RCC 7860 (cell line): ENCODE data around the gene RBM15B.
"Not testable (repeated sequence)": the region's sequence is repeated elsewhere in the genome, so short reads cannot be mapped to it uniquely, and the experiment has no call there.

Experiments
- DNase-seq: peaks from one replicate; pipeline ENCODE4 v3.0.0-alpha.2; 2015; ENCODE audit warnings: low spot score
- FAIRE-seq: peaks from 2 replicates; lab custom pipeline; 2012; peaks lifted over from hg19 to GRCh38; lab: Jason Lieb, UNC

The RBM15B gene

DNA sequence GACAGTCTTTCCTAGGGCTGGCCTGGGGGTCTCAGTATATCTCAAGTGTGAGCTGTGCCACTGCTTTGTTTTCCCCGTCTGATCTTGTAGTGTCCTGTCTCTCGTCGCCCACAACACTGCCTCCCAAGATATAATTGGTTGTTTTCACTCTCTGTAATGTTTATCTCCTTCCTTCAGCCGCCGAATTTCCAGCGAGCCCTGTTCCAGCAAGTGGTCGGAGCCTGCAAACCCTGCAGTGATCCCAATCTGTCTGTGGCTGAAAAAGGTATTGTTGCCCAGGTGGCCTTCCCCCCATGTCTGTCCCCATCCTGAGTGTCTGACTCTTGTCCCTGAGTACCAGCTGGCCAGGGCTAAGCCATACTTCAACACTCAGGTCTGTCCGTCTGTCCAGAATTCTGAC is 15.5 kb upstream of the RBM15B start:
- FAIRE-seq (no peak), DNase-seq (no peak)

DNA sequence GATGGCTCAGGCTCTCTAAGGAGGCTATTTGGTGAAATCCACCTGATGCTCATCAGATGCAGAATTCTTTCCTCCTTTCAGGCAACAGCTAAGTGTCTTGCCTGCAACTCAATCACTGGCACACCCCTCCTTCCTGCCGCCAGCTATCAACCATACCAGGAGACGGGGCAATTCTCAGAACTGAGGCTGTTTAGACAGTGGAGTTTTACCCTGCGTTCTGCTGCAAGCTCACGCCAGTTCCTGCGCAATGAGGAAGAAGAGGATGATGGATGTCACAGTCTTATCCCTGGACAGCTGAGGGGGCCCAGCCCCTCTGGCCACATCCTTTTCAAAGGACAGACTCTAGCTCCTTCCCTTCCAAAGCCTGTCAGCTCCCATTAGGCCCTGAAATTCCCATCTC is 13.0 kb upstream of the RBM15B start:
- FAIRE-seq (no peak), DNase-seq (no peak)

DNA sequence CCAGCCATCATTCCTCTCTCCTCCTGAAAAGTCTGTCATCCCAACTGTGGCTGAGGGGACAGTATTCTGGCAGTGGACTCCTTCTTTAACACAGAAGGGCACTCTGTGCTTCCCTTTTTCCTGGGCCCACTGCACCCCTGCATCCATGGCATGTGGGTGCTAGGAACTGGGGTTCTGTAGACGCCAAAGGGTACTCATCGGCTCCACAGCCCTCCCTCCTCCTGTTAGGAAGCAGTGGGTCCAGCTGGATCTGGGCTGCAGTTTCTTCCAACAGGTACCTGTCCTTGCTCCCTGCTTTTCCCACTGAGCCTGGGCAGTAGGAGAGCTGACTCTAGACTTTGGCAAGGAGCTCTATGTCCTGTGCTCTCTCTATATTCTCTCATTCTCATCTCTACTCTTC is 12.4 kb upstream of the RBM15B start:
- DNase-seq (no peak), FAIRE-seq (no peak)

DNA sequence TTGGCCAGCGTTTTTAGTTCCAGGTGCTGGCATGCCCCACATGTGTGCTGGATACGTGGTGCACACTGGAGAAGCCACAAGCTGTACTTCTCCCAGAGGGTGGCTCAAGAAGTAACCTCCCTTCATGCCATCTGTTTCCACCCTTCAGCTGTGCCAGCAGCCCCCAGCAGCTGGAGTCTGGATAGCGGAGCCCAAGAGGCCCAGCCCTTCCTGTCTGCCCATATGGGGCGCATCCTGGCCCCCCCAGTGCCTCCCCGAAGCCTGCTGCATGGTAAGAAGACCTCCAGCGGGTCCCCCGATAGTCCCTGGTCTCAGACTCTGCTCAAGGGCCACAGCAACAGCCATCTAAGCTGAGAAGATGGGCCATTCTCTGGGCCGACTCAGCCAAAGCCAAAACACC is 11.8 kb upstream of the RBM15B start:
- no peak for DNase-seq
- no peak for FAIRE-seq

DNA sequence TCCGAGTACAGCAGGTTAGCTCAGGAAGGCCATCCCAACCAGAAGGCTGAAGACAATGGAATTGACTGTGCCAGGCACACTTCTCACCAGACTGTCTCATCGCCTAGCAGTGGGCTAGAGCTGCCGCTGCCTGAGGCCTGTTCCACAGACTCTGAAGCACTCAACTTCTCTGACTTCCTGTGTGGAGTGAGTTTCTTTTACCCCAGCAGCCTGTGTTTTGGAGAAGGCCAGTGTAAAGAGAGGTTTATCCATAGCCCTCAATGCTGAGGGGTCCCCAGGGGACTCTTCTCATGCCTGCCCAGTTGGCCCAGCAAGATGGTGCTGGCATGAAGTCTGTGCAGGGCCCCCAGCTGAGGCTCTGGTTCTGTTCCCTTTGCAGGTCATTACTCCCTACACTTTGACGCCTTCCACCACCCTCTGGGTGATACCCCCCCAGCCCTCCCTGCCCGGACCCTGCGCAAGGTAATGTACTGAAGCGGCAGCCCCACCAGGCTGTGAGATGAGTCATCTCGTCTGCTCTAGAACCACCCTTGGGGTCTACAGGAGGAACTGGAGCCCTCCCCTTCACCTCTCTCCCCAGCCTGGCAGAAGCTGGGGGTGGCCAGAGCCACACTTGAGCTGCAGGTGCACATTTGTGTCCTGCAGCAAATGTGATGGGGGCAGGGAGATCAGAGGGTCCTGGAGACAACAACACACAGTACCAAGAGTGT is 11.2 kb upstream of the RBM15B start:
- FAIRE-seq: no peak

DNA sequence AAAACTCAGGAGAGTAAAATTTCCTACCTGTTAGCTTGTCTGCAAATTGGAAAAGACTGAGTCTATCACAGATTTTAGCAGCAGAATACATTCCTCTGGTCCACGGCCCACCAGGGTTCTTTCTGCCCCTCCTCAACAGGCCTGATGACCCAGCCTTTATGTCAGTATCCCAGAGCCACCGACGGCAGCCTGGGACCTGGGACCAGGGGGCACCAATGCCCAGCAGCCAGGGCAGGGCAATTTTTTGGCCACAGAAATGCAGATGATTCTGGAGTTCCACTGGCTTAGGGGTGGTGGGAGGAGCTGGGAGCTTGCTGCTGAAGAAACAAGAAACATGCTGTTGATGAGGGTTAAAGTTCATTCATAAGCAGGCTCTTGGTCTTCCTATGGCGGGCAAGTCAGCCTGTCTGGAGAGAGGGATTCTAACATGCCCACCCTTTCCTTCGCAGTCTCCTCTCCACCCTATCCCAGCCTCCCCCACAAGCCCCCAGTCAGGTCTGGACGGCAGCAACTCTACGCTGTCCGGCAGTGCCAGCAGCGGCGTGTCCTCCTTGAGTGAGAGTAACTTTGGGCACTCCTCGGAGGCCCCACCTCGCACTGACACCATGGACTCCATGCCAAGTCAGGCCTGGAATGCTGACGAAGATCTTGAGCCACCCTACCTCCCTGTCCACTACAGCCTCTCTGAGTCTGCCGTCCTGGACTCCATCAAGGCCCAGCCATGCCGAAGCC is 10.3 kb upstream of the RBM15B start:
- DNase-seq (no peak), FAIRE-seq (no peak)

More for the DNA sequence above, 11.2 kb upstream of the RBM15B start:
- DNase-seq: no peak

DNA sequence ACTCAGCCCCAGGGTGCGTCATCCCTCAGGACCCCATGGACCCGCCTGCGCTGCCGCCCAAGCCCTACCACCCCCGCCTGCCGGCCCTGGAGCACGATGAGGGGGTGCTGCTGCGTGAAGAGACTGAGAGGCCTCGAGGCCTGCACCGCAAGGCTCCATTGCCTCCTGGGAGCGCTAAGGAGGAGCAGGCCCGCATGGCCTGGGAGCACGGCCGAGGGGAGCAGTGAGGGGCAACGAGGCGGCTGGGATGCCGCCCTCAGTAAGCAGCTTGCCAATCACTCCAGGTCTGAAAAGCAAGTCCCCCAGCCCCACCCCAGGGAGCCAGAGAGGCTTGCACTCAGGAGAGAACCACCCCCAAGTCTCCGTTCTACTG is 9.8 kb upstream of the RBM15B start:
- DNase-seq (no peak), FAIRE-seq (no peak)

DNA sequence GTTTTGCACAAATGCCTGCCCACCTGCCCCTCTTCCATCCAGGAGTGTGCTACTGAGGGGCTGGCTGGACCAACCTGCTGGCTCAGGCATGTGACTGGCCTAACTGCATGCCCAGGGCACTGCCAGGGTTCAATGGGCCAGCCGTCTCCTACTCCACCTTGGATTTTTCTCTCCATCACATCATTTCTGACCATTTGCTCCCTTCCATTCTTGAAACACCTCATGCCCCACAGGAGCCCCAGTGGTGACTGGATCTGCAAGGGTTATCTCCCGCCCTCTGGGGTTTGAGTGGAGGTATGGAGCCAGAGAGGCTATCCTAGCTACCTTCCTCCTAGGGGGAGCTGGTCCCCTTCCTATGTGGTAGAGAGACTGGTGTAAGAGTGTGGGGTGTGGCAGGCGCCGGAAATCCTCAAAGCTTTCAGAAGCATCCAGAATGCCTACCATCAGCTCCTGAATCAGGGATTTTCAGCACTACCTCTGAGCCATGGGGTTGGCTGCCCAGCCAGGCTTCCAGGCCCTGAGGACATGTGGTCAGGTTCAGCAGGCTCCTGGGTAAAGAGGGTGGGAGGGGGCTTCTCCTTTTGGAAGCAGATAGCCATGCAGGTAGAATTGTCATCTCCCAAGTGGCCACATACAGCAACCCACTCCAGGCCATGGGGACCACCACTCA is 8.9 kb upstream of the RBM15B start:
- no peak for FAIRE-seq

DNA sequence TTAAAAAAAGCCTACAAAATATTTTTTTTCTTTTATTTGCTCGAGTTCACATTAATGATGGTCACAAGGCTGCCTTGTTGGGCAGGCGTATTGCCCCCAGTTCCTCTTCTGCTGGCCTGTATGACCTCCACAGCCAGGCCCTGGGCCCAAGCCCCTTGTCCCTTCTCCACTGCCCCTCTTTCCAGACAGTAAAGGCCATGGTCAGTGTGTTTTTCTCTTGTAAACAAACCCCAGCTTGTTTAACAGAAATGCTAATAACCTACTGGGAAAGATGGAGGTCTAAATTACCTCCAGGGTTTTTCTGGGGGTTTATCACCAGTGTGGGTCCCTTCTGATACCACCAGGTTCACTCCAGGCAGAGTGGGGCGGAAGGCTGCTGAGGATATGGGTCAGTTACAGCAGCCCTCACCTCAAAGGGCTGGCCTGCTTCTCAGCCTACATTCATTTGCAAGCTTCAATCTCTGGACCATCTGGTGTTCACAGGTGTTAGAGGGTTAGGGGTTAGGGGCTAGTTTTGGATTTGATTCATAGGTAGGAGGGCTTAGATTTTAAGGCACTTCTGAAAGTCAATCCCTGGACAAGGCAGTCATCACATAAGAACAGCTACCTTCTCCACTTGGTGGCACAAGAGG is 8.0 kb upstream of the RBM15B start:
- FAIRE-seq (no peak), DNase-seq (no peak)

More for the DNA sequence above, 8.9 kb upstream of the RBM15B start:
- no peak for DNase-seq

DNA sequence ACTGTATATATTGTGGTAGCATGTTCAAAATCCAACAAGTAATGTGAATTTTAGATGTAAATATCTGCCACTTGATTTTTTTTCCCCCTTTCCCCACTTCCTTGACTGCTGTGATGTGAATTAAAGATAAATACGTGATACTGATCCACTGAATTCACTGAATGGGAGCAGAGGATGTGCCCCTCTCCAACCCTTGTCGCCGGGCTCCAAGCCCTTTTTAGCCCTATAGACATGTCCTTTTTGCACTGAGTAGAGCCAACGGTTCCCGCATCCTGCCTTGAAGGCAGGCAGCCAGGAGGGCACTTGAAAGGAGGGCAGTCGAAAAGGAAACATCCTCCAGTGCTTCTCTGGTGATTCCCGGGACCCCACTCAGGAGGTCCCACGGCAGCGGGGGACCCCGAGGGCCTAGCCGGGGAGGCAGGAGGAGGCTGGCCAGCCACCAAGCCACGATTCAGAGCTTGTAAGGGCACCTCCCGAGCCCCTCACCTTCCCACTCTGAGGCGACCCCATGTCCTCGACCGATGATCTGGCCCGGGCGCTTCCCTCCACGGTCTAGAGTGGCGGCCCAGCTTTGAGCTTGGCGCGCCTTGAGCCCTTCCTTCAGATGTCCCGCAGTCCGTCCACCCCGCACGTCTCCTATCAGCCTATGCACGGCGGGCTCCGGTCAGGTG is 6.9 kb upstream of the RBM15B start:
- DNase-seq (no peak), FAIRE-seq (no peak)

DNA sequence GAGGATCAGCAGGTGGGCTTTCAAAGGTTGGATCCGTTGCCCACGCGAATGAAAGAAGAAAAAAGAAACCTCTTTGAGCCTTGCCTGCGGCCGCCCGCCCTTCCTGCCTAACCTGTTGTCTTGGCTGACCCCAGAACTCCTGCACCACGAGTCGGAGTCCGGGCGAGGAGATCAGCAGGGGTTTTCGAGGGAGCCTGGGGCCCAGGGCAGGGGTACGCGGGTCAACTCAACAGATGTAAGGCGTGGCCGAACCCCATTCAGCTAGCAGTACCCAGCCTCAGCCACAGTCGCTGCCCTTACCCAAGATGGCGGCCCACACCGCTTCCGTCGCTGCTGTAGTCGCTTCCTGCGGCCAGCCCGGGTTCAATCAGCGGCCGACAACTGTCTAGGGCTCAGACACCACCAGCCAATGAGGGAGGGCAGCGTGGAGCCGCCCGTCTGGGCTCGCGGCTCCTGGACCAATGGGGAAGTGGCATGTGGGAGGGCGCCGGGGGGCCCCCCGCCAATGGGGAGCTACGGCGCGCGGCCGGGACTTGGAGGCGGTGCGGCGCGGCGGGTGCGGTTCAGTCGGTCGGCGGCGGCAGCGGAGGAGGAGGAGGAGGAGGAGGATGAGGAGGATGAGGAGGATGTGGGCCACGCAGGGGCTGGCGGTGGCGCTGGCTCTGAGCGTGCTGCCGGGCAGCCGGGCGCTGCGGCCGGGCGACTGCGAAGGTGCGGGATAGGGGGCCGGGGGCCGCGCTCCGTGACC is 6.2 kb upstream of the RBM15B start, which contains the start of gene MANF:
Gene MANF, plus strand, starts transcription at position 566 of the 748 bp plus-strand sequence. Its CDS starts 52 bp downstream, at position 618.
- peak; percentile 63 for FAIRE-seq
- peak; percentile 92 for DNase-seq

DNA sequence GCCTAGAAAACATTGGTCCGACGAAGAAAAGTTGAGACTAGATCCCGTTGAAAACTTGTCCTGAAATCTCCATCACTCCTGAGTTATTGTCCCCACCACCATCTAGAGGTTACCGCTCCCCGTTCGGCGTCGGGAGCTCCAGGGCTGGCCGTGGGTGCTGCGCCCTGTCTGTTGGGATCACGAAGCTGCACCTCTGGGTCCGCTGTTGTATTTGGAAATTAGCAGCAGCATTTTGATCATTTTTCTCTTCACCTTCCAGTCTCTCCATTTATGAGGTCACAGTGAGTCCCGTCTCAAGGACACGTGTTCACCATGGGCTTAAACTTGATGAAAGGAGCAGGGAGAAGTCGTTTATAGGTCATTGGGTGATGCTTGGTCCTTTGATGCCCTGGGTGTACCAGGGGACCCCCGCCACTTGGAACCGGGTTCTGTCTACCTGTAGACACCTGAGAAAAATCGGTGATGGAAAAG is 5.4 kb upstream of the RBM15B start:
- no peak for DNase-seq
- FAIRE-seq: no peak

DNA sequence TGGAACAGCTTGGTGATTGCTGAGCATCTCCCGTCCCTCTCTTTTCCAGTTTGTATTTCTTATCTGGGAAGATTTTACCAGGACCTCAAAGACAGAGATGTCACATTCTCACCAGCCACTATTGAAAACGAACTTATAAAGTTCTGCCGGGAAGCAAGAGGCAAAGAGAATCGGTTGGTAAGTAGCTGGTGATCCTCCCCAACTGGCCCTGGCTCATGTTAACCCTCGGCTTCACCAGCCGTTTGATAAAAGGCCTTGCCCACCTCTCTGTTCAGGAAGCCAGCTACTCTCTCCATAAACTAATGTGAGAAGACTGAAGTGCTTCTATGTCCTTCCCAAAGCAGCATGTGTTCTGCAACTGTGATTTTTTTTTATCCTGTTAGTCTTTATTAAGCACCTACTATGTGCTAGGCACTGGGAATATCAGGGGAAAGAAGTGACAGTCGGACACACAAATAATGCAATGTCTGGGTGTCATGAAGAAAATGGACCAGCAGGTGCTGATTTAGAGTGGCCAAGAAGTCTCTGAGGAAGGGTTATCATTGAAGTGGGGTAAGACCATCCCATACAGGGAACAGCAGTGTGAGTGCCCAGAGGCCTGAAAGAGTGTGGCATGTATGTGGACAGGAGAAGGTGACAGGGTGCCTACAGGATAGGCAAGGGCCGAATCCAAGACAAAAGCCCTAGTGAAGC is 4.8 kb upstream of the RBM15B start:
- no peak for FAIRE-seq
- DNase-seq: no peak

DNA sequence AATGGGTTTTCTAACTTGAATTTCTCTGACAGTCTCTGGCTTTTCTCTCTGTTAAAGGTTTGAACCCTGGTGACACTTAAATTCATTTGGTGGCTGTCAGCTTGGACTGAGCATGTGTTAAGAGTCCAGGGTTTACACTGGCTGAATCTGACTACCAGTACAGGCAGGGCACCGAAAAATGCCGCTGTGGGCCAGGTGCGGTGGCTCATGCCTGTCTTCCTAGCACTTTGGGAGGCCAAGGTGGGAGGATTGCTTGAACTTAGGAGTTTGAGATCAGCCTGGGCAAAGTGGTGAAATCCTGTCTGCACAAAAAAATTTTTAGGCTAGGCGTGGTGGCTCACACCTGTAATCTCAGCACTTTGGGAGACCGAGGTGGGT is 4.2 kb upstream of the RBM15B start:
- no peak for FAIRE-seq
- no peak for DNase-seq

DNA sequence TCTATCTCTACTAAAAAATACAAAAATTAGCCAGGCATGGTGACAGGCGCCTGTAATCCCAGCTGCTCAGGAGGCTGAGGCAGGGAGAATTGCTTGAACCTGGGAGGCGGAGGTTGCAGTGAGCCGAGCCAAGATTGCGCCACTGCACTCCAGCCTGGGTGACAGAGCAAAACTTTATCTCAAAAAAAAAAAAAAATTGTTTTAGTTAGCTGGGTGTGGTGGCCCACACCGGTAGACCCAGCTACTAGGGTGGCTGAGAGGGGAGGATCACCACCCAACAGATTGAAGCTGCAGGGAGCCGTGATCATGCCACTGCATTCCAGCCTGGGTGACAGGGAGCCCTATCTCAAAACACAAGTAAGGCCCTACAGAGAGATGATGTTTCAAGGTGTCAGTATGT is 3.8 kb upstream of the RBM15B start:
- not testable (repeated sequence) for FAIRE-seq, DNase-seq

DNA sequence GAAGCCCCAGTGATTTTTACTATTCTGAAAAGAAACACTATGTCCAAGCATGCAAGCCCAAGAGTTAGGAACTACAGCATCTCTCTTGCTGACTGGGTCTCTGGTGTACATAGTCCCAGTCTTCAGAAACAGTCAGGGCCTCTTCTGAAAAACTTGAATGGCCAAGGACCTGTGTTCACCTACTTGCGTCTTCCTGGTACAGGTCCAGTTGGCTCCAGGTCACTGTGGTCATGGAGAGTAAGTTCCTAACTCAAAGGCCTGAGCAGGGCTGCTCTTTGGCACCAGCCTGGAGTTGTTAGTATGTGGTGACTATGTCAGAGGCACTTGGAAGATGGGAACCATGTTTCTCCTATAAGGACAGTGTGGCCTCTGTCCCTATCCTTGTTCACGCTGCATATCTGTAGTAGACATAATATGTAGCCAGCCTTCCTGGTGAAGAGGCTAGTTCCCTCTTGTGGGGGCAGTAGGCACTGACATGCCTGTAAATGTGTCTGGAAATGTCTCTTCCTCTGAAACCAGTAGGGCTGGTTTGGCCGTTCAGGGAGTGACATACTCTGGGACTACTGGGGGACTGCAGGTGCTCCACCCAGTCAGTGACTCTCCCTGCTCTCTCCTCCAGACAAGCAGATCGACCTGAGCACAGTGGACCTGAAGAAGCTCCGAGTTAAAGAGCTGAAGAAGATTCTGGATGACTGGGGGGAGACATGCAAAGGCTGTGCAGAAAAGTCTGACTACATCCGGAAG is 2.6 kb upstream of the RBM15B start:
- FAIRE-seq (no peak), DNase-seq (peak; percentile 14)

DNA sequence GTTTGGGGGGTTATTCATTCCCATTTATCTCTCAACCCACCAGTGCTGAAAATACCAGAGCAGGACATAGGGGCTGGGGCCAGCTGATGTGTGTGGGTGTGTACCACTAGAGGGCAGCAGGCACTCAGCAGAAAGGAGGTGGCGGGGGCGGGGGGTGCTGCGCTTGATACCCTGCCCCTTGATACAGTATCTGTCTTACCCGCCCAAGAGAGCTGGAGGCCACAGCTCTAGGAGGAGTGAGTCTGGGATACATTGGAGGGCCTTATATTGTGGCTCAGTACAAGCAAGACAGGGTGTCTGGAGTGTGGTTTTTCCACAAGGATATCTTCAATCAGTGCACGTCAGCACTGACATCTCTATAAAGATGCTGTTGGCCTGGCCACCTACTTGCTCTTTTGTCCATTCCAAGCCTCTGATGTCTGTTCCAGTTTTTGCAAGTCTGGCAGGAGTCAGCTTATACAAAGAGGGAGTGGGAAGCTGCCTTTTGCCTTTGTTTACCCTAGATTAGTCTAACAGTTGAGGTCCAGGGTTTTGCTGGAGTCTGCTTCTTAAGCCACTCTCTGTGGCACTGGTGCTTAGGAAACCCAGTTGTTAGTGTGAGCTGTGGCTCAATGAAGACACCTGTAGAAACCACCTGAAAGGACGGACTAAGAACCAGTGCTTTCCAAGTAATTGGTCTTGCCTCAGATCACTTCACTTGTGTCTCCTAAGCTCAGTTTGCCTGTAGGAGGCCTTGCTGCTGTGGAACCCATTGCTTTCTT is 1.5 kb upstream of the RBM15B start:
- DNase-seq (peak; percentile 14), FAIRE-seq (no peak)
